GM21723 (cell line): Measurements from ENCODE around the gene SERPING1.
"Not testable (repeated sequence)": the region's sequence is repeated elsewhere in the genome, so short reads cannot be mapped to it uniquely, and the experiment has no call there.

Experiments used
- ATAC-seq: cut with Tn5 transposase; IDR thresholded peaks from one replicate; pipeline ENCODE4 v1.9.1; 2021; ENCODE audit warnings: mild to moderate bottlenecking, moderate library complexity; ENCODE audit not compliant: unreplicated experiment

Gene SERPING1

DNA sequence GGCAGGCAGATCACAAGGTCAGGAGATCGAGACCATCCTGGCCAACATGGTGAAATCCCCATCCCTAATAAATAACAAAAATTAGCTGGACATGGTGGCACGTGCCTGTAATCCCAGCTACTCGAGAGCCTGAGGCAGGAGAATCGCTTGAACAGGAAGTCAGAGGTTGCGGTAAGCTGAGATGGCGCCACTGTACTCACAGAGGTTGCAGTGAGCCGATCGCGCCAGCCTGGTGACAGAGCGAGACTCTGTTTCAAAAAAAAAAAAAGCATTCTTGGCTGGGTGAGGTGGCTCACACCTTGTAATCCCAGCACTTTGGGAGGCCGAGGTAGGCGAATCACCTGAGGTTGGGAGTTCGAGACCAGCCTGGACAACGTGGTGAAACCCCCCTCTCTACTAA, 54.7 kb downstream of the SERPING1 start:
- not testable (repeated sequence) for ATAC-seq

DNA sequence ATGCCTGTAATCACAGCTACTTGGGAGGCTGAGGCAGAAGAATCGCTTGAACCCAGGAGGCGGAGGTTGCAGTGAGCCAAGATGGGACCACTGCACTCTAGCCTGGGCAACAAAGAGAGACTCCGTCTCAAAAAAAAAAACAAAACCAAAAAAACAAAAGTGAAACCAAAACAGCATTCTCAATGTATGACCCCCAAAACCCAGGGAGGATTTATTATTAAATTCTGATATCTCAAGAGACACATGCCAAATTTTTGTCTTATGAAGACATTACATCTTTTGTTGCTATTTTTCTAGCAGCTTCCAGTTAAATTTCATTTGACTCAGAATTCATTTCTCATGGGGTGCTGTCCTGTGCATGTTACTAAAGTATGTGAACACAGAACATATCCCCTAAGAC, 55.2 kb downstream of the SERPING1 start:
- ATAC-seq, result no peak

GRCh38 chr11:57653163-57653562, 55.7 kb downstream of the SERPING1 start:
- no peak for ATAC-seq

DNA sequence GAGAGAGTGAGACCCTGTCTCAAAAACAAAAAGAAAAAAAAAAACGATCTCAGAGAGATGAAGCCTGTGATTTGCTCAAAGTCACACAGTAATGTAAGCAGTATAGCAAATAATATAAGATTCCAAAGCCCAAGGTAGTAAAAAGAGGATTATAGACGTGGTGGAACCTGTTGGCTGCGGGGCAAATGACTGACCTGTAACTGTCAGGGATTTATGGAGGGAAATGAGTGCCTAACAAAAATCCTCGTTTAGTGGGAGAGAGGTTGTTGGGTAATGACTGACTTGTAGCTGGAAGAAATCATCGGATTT, 59.4 kb downstream of the SERPING1 start:
- ATAC-seq, result no peak

- ATAC-seq, result peak; percentile 98
Measured at GRCh38 chr11:57657194-57658022, 59.9 kb downstream of the SERPING1 start, which contains the start of gene CLP1. CLP1 (plus strand) TSS chr11:57657762; CDS start chr11:57659477, 1,715 bp downstream.

DNA sequence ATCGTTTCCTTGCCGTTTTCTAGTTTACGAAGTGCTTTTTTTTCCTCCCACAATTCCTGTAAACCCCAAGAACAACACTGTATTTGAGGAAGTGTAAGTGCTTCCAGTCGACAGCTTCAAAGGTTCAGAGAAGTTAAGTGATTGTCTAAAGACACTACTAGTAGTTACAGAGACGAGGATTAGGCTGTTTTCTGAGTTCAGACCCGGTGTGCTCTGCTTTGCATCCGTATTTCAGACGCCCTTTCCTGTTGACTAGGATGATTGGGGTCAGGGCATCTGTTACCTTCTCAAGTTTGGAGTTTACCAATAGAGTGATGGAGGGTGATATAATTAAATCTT, 60.5 kb downstream of the SERPING1 start:
- ATAC-seq, result no peak

GRCh38 chr11:57659669-57660068, 62.2 kb downstream of the SERPING1 start:
- ATAC-seq, result no peak

DNA sequence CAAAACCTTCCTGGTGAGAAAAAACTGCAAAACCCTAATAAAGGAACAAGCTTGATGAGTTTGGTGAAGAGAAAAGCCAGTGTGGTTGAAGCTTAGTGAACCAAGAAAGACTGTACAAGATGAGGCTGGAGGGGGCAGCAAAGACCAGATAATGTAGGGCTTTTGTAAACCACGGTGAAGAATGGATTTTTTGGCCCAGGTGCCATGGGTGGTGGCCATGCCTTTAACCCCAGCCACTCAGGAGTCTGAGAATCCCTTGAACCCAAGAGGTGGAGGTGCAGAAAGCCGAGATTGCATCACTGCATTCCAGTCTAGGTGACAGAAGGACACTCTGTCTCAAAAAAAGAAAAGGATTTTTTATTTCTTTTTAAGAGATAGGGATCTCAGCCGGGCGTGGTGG, 65.4 kb downstream of the SERPING1 start:
- ATAC-seq, result no peak

- ATAC-seq, result no peak
Measured at GRCh38 chr11:57663975-57664374, 66.5 kb downstream of the SERPING1 start.
